Inflammatory macrophage treated with lipopolysaccharide for 4 hours (primary cell): ENCODE measurements around the gene GPN3.
"Not testable (repeated sequence)": the region's sequence is repeated elsewhere in the genome, so short reads cannot be mapped to it uniquely, and the experiment has no call there.

Source experiments
- DNase-seq: peaks from one replicate; pipeline ENCODE4 v3.0.0-alpha.2; 2020

Gene GPN3

GRCh38 chr12:110436231-110436630 lies 31.8 kb downstream of the GPN3 start:
- no peak for DNase-seq

GRCh38 chr12:110431957-110432587 lies 36.0 kb downstream of the GPN3 start:
- no peak for DNase-seq

- DNase-seq, result not testable (repeated sequence)
Observed at GRCh38 chr12:110429676-110430075, 38.4 kb downstream of the GPN3 start.

GRCh38 chr12:110426406-110426805 lies 41.7 kb downstream of the GPN3 start:
- no peak for DNase-seq

- no peak for DNase-seq
Observed at GRCh38 chr12:110424237-110424636, 43.8 kb downstream of the GPN3 start.

- DNase-seq, result no peak
Observed at GRCh38 chr12:110421701-110422100, 46.4 kb downstream of the GPN3 start.

- DNase-seq, result no peak
Observed at GRCh38 chr12:110421159-110421661, 46.8 kb downstream of the GPN3 start.

GRCh38 chr12:110420644-110421043 lies 47.4 kb downstream of the GPN3 start:
- DNase-seq, result not testable (repeated sequence)

- peak; percentile 42 for DNase-seq
Observed at GRCh38 chr12:110417113-110417512, 50.9 kb downstream of the GPN3 start.

GRCh38 chr12:110410086-110410485 lies 58.0 kb downstream of the GPN3 start:
- DNase-seq, result not testable (repeated sequence)

- not testable (repeated sequence) for DNase-seq
Observed at GRCh38 chr12:110405126-110405662, 62.9 kb downstream of the GPN3 start.

GRCh38 chr12:110403976-110404682 lies 63.9 kb downstream of the GPN3 start:
- DNase-seq, result peak; percentile 74

- peak; percentile 94 for DNase-seq
Observed at GRCh38 chr12:110403146-110403975, 64.7 kb downstream of the GPN3 start, which contains the start of gene ANAPC7. ANAPC7 (minus strand) TSS chr12:110403708; CDS start chr12:110403627, 81 bp downstream.
